NCI-H1694 treated with DMSO at 0.1 percent for 48 hours (cell line): ENCODE measurements around the gene MRPL36.
"Not testable (repeated sequence)": the region's sequence is repeated elsewhere in the genome, so short reads cannot be mapped to it uniquely, and the experiment has no call there.

ENCODE experiments used
- DNase-seq: peaks from one replicate; lab custom pipeline; 2025; lab: John Stamatoyannopoulos, UW

MRPL36 gene

DNA sequence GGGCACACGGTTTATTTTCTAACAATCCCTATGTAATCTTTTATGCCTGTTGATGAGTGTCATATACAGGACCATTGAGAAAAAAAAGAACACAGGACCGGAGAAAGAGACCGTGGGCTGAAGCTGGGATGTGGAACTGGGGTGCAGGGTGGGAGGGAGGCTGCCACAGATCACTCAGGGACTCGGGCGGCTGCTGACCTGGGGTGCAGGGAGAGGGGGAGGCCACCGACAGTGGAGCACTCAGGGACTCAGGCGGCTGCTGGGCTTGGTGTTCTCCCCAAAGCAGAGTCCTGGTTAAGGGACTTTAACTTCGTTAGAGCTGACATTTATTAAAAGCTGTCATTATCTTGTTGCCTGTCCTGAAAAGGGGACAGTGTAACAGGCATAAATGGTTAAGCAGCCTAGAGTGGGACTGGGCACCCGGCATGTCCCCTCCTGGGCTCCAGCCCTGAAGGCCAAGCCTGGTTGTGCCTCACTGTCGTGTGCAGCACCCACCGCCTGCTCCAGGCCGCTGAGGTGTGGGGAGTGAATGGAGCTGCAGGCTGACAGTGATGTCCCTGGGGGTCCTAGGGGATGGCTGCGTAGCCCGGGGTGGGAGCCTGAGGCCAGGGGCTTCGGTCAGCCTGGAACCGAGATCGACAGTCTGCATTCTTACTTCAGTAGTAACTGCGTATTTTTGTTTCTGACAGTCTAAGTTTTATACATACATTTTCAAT is 15.6 kb upstream of the MRPL36 start:
- DNase-seq = no peak

DNA sequence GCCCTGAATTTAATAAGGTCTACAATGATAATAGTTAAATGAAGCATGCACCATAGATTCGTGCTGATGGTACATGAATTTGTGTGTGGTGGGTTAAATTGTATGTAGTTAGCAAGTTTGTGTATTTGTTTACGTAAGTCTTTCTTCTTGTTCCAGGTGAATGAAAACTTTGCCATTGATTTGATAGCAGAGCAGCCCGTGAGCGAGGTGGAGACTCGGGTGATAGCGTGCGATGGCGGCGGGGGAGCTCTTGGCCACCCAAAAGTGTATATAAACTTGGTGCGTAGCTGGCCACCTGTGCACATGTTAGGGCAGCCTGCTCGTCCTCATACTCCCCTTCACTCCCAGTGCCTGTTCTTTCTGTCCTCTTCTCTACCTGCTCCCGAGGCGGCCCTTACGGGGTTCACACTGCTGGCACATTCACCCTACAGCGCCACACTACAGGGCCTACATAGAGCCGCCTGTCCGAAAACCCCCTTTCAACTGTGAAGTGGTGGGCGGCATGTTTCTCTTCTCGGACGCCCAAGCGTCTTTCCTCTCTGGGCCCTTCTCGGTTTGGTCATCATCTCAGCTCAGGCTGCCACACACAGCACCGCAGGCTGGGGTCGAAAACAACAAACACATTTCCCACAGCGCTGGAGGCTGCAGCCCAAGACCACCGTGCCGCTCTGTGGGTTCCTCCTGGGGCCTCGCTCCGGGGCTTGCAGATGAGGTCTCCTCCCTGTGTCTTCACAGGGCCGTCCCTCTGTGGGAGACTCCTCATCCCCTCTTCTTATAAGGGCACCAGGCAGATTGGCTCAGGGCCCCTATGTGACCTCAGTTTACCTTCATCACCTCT is 14.8 kb upstream of the MRPL36 start:
- no peak for DNase-seq

DNA sequence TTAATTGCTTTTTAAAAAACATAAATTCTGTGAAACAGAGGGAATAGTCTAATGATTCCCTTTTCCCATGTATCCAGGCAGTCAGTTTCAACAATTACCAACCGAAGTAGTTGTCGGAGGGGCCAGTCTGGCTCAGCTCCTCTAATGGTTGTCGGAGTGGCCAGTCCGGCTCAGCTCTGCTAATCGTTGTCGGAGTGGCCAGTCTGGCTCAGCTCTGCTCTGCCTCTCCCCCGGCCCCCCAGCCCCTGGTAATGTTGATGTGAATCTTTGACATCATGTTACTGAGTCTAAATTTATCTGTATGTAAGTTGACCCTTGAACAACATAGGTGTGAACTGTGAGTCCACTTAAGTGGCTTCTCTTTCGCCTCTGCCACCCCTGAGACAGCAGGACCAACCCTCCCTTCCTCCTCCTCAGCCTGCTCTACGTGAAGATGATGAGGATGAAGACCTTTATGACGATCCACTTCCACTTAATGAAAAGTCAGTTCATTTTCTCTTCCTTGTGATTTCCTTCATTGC is 11.0 kb upstream of the MRPL36 start:
- no peak for DNase-seq

DNA sequence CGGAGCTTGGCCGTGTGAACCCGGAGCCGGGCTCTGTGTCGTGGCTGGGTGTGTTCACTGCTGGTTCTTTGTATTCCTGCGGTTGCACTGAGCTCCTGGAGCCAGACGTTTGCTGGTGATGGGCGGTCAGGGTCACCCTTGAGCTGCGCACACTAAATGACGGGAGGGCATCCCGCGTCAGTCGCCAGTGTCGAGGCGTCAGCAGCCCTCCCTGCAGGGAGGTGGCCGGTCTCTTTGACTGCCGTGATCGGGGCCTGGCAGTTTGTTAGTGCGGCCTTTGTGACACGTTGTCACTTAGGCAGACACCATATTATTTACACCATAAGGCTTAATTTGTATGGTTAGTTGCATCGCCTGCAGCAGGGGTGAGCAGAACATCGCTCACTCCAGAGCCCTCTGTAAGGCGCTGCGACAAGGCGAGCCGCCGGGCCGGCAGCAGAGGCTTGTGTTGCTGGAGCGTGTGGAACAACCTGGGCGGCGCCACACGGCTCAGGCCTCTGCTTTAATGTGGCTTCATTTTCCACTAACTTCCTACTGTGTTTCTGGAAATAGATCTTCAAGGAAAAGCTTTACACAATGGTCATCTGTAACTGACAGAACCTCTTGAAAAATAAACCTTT is 9.9 kb upstream of the MRPL36 start:
- DNase-seq = no peak

DNA sequence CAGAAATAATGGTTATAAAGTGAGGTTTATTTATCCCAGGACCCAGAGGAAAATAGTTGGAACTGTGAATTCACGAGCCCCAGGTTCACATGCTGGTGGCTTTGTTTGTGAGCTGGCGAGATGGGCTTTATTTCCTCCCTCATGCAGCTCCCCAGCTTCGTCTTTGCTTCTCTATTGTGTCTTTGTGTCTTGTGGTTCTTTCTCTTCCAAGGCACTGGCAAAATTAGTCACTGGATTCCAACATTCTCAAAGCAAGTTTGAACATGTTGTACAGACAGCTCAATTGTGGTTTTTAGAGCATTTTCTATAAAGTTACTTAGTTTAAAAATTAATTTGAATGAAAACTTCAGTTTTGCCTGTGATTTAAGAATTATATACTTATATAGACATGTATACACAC is 8.8 kb upstream of the MRPL36 start:
- DNase-seq = no peak

DNA sequence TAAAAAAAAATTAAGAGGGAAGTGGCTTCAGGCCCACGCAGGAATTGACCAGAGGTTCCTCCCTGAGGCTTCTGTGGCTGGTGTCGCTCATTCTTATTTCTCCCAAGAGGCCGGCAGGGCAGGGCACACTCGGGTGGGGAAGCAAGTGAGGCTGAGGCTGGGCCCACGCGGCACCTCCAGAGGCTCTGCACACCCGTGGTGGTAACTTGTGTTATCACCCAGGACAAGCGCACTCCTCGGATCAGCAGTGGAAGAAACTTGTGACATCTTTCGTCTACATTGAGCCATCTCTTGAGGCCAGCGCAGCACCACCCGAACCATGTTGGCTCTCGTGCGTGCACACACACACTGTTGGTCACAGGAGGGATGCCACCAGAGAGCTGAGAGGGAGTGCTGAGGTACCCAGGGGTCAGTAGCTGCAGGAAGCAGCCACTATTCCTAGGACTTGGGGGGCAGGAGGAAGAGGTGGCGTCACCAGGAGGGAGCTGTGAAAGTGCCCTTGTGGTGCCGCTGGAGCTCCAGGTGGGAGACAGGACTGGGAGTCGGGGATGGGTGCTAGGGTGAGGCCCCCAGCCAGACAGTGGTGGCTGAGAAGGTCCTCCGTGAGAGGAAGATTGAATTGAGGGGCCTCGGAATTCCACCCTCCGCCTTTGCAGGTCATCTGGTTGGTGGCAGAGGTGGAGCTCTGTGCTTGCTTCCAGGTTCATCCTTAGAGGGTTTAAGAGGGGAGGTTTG is 8.0 kb upstream of the MRPL36 start:
- DNase-seq = no peak

DNA sequence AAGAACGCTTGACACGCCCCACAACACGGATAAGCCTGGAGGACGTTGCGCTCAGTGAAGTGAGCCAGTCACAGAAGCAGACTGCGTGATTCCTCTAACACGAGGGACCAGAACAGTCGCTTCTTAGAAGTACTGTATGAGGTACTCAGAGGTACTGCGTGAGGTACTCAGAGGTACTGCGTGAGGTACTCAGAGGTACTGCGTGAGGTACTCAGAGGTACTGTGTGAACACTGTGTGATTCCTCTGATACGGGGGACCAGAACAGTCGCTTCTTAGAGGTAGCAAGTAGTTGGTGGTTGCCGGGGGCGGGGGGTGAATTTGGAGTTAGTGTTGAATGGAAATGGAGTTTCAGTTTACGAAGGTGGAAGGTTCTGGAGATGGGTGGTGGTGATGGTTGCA is 7.3 kb upstream of the MRPL36 start:
- DNase-seq = no peak

DNA sequence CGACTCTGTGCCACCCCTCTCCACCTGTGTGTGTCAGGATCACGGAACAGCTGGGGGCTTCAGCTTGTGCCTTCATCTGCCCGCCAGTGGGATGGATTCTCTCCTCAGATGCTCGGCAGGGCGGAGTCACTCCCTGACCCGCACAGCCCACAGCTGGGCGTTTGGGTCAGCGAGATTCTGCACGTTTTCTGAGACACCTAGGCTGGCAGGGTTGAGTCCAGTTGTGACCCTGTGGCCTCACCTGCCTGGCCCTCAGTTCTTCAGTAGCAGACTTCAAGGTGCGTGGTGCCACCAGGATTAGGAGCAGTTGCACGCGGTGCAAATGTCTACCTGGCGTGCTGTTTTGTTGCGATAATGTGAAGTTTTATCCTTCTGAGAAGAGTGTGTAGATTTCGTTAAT is 6.6 kb upstream of the MRPL36 start:
- no peak for DNase-seq

DNA sequence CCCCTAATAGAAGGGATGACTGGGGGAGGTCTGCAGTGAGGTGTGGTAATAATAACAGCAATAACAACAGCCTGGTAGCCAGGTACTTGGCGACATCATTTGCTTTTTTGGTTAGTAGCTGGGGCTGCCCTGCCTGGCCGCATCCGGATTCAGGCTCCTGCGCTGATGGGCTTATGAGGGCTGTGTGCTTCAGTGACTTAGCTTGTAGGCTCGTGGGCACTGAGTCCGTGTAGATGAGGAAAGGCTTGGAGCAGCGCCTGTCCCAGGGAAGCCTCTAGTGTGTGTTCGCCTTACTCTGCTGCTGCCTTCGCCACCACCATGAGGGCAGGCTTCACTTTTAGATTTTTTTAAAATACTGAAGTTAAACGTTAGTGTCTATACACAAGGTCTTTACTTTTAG is 6.1 kb upstream of the MRPL36 start:
- no peak for DNase-seq

DNA sequence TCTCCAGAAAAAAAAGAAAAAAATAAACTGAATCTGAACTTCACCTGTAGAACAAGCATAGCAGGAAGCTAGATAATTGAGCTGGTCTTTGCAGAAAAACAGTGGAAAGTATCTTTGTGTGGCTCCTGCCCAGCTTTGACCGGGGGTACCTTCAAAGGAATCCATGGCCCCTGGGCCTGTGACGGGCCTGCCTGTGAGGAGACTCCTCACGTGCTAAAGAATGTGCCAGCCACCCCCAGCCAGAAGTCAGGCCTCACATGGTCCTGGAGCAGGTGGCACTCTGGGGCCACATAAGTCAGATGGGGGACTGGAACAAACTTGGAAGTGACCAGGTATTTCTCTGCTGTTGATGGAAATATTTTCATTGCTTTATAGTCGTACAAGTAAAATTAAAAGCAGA is 5.7 kb upstream of the MRPL36 start:
- DNase-seq = no peak

DNA sequence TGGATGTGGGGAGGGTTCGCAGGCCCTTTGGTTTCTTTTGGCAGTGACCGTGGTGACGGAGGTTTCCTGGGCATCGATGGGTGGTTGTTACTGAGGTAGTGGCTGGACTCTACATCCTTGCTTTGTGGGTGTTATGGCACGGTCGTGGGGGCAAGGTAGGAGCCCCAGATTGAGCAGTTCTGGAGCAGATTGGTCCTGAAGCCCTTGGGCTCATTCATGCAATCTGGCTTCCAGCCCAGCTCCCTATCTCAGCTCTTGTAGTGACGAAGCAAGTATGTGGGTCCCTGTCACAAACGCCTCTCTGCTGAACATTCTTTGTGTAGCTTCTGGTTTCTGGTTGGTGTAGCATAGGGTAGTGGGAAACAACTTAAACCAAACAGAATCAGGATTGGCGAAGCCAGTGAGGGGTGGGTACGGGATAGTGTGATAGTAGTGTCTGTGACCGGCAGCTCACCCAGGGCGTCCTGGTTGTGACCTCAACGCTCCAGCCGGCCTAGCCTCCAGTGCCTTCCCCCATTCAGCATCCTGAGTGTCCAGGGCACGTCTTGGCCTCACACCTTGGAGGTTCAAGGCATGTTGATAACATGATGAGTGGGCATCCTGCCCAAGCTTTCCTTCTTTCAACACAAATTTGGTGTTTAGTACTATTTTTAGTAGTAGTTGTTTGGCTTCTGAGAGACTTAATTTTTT is 4.5 kb upstream of the MRPL36 start:
- DNase-seq = no peak

DNA sequence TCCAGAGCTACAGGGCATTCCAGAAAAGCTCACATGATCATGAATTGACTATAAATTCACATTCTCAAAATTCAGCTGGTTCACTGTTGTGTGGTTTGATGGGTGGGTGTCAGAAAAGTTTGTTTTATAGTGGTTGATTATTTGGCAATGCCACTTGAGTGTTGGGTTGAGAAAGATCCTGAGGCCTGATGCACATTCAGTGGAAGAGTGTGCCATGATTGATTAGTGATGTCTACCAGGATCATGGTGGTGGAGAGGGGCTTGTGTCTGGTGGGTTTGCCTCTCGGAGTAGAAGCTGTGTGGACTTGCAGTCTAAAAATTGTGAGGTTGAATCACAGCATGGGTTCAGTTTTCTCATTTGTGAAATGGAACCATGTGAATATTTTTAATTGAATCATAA is 3.6 kb upstream of the MRPL36 start:
- DNase-seq = no peak

DNA sequence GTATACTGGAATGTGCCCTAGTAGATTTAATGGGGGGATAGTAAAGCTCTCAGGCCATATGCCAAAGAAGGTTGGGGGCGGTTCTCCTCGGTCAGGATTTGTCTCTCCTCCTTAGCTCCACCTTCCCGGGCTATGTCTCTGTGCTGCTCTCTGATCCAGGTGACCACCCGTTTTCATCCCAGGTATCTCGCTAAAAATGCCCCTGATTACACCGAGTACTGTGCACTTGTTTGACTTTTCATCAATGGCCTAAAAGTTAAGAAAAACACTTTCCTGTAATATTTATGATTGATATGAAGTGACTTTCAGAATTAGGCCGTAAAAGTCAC is 2.3 kb upstream of the MRPL36 start:
- DNase-seq = no peak

DNA sequence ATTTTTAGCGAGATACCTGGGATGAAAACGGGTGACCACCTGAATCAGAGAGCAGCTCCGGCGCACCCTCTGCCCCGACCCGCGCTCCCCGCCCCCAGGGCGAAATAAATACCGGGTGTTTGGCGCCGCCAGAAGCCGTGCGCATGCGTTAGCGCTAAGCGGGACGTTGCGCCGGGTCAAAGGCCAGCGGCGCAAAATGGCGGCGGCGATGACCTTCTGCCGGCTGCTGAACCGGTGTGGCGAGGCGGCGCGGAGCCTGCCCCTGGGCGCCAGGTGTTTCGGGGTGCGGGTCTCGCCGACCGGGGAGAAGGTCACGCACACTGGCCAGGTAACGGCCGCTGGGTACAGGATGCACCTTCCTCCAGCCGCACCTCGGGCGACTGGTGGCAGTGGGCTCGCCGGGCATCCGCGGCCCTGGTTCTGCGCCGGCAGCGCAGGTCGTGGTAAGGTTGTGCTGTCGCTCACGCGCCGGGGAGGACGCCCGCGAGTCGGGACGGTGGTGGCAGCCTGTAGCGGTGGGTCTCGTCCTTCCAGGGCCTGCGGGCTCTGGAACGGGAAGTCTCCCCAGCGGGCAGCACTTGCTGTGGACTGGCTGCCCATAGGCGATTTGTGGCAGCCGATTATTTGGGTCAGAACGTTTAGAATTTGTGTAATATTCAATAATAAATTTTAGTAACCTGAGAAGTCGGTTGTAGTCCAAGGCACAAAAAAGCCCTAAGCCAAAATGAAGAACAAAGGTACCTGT is 1.8 kb upstream of the MRPL36 start, which contains the start of gene NDUFS6:
TSS of gene NDUFS6 (plus strand) at position 186 of the 745 bp plus-strand sequence. CDS start at position 197, 11 bp downstream.
- DNase-seq = peak; percentile 72

DNA sequence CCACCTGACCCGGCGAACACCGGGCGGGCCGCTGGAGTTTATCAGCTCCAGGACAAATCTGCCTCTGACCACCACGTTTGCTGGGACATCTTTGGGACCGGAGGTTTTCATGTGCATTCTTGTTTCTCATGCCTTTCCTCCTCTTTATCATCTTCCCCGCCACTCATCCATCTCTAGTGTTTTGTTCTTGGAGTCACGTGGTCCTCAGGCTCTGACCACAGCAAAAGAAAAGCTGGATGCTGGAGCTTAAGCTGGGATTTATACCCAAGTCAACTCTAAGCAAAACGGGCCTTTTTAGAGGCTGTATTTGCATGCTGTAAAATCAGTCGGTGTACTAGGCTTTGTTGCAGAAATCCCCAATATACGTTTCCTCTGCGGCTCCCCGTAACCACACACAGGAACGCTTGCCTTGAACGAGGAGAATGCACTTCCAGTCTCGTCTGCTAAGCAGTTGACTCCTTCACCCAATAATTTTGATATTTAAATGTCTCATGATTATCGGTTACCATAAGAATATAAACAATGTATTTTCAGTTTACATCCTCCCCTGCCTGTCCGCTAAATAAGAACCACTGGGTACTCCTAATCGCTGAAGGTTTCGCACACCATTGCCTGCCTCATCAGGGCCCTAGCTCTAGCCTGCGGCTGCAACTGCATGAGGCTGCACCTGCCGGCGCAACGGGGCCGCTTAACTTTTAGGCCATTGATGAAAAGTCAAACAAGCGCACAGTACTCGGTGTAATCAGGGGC is 1.0 kb upstream of the MRPL36 start:
- peak; percentile 72 for DNase-seq

DNA sequence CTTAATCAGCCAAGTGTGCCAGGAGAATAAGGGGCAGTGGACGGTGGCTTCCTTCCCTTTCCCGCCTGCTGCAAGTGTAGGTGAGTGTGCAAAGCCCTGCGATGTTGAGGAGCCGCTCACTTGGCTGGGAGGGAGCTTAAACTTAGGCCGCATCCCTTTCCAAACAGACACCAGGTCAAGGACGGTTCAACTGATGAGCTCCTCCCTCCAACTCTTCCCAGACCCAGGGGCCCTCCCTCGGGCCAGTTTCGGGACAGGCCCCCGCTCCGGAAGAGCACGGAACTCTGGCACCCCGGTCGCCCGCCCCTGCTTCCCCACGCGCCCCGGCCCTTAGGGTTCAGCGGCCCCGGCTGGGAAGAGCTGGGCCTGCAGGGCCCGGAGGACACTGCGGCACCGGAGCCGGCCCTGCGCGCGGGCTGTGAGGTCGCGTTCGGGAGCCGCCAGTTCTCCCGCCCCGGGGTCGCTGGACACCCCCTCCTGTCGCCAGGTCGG is 481 bp downstream of the MRPL36 start:
- DNase-seq = peak; percentile 7

DNA sequence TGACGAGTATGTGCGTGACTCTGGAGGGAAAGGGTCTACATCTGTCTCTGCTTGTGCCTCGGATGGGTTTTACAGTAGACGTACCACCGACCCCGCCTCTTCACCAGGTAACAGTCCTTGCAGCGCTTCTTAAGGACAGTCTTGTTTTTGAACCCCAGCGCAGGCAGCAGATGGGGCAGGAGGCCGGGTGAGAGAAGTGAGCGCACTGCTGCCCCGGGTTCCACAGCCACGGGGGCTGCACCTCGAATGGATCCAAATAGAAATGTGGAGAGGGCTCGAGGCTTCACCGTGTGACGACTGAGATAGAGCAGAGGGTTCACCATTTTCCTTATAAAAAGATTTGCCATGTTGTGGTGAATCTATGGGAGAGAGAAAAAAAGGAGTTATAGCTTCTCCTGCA is 1.0 kb downstream of the MRPL36 start:
- DNase-seq = not testable (repeated sequence)

DNA sequence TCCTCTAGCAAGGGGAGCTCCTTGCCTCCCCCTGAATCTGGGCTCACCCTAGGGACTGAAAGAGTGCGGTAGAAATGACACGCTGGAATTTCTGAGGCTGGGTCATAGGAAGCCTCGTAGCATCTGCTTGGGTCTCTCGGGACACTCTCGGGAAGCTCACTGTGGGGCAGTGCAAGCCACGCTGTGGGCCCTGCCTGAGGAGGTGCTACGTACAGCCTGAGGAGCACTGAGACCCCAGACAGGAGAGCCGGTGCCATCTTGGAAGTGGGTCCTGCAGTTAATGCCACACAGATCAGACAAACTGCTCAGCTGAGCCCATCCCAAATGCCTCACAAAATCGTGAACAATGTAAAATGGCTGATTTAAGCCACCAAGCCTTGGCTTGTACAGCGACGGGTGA is 1.8 kb downstream of the MRPL36 start:
- no peak for DNase-seq

DNA sequence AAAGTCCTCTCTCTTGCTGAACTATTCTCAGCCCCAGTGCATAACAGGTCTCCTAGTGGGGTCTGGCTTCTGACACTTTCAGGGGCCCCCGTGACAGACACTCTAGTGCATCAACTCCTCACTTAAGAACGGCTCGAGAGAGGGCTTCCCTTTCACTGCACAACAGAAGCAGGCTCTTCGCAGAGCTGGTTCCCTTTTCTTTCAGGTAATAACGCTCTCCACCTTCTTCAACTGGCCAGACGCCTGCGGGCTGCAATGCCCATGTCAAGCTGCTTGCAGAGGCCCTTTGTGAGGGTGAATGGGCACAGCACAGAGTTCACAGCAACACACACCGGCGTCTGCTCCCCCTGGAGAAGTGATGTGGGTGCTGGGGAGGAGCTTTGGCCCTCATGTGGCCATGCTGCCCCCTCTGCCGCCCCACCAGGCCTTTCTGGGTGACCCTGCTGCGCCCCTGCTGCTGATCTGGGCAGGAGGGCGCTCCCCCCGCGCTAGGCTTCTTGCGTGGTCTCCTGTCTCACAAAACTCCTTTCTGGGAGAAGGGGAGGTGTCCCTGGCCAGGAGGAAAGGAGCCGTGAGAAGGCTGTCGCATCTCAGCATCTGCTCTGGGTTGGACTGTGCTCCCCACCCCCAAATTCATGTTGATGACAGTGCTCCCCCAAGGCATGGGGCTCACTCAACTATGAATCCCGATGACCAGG is 2.4 kb downstream of the MRPL36 start:
- no peak for DNase-seq
